Measurements from ENCODE around the gene FBRSL1. TPM values are rescaled to one million over a fixed set of nuclear protein-coding genes. Genes with fewer than 3 reads are reported as not detected.

The FBRSL1 gene
- total and polyA plus RNA-seq, 2 of the 8 experiments (the other 6 are each of a cell fraction or from before 2014, with no cell fraction given): 18.4 to 109 TPM

DNA sequence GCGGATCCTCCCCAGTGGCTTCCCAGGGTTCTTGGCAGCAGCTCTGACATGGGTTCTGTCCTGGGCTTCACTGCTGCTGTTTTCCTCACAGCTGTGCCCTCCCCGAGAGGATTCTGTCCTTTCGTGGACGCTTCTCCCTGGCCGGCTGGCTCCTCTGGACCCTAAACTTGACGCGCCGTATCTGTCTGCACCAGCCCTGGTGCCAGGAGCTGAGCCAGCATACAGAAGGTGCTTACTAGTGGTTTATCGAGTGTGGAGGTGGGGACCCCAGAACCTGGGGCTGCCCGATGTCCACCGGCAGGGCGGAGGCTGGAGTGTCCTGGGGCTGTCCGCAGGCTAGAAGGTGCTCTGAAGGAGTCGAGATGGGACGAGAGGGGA, 17.2 kb downstream of the FBRSL1 start (continued):
- TF ChIP-seq PHF8 (conservative IDR thresholded peaks at IDR 0.05; ENCODE audit: low read depth, low read length) (no peak), HDAC2 (IDR thresholded peaks at IDR 0.05; ENCODE audit: borderline replicate concordance in 1 of 2, low read depth in 2 of 2, low read length in 2 of 2) (no peak), MAFK (IDR thresholded peaks at IDR 0.05; ENCODE audit: low read depth, low read length) (no peak), CBX5 (IDR thresholded peaks at IDR 0.05; ENCODE audit: low read depth, low read length) (no peak), SUZ12 (IDR thresholded peaks at IDR 0.05; ENCODE audit: low read length) (no peak)
- TF ChIP-seq, protein P1, sequence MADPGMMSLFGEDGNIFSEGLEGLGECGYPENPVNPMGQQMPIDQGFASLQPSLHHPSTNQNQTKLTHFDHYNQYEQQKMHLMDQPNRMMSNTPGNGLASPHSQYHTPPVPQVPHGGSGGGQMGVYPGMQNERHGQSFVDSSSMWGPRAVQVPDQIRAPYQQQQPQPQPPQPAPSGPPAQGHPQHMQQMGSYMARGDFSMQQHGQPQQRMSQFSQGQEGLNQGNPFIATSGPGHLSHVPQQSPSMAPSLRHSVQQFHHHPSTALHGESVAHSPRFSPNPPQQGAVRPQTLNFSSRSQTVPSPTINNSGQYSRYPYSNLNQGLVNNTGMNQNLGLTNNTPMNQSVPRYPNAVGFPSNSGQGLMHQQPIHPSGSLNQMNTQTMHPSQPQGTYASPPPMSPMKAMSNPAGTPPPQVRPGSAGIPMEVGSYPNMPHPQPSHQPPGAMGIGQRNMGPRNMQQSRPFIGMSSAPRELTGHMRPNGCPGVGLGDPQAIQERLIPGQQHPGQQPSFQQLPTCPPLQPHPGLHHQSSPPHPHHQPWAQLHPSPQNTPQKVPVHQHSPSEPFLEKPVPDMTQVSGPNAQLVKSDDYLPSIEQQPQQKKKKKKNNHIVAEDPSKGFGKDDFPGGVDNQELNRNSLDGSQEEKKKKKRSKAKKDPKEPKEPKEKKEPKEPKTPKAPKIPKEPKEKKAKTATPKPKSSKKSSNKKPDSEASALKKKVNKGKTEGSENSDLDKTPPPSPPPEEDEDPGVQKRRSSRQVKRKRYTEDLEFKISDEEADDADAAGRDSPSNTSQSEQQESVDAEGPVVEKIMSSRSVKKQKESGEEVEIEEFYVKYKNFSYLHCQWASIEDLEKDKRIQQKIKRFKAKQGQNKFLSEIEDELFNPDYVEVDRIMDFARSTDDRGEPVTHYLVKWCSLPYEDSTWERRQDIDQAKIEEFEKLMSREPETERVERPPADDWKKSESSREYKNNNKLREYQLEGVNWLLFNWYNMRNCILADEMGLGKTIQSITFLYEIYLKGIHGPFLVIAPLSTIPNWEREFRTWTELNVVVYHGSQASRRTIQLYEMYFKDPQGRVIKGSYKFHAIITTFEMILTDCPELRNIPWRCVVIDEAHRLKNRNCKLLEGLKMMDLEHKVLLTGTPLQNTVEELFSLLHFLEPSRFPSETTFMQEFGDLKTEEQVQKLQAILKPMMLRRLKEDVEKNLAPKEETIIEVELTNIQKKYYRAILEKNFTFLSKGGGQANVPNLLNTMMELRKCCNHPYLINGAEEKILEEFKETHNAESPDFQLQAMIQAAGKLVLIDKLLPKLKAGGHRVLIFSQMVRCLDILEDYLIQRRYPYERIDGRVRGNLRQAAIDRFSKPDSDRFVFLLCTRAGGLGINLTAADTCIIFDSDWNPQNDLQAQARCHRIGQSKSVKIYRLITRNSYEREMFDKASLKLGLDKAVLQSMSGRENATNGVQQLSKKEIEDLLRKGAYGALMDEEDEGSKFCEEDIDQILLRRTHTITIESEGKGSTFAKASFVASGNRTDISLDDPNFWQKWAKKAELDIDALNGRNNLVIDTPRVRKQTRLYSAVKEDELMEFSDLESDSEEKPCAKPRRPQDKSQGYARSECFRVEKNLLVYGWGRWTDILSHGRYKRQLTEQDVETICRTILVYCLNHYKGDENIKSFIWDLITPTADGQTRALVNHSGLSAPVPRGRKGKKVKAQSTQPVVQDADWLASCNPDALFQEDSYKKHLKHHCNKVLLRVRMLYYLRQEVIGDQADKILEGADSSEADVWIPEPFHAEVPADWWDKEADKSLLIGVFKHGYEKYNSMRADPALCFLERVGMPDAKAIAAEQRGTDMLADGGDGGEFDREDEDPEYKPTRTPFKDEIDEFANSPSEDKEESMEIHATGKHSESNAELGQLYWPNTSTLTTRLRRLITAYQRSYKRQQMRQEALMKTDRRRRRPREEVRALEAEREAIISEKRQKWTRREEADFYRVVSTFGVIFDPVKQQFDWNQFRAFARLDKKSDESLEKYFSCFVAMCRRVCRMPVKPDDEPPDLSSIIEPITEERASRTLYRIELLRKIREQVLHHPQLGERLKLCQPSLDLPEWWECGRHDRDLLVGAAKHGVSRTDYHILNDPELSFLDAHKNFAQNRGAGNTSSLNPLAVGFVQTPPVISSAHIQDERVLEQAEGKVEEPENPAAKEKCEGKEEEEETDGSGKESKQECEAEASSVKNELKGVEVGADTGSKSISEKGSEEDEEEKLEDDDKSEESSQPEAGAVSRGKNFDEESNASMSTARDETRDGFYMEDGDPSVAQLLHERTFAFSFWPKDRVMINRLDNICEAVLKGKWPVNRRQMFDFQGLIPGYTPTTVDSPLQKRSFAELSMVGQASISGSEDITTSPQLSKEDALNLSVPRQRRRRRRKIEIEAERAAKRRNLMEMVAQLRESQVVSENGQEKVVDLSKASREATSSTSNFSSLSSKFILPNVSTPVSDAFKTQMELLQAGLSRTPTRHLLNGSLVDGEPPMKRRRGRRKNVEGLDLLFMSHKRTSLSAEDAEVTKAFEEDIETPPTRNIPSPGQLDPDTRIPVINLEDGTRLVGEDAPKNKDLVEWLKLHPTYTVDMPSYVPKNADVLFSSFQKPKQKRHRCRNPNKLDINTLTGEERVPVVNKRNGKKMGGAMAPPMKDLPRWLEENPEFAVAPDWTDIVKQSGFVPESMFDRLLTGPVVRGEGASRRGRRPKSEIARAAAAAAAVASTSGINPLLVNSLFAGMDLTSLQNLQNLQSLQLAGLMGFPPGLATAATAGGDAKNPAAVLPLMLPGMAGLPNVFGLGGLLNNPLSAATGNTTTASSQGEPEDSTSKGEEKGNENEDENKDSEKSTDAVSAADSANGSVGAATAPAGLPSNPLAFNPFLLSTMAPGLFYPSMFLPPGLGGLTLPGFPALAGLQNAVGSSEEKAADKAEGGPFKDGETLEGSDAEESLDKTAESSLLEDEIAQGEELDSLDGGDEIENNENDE (IDR thresholded peaks at IDR 0.05; ENCODE audit: insufficient replicate concordance, low read length): no peak
